GM19467 (cell line): ENCODE results near the gene ZBTB37.
"Not testable (repeated sequence)": the region's sequence is repeated elsewhere in the genome, so short reads cannot be mapped to it uniquely, and the experiment has no call there.

ENCODE experiments used
- ATAC-seq: cut with Tn5 transposase; IDR thresholded peaks from one replicate; pipeline ENCODE4 v1.9.1; 2021; ENCODE audit warnings: mild to moderate bottlenecking, moderate library complexity; ENCODE audit not compliant: unreplicated experiment

The ZBTB37 gene

DNA sequence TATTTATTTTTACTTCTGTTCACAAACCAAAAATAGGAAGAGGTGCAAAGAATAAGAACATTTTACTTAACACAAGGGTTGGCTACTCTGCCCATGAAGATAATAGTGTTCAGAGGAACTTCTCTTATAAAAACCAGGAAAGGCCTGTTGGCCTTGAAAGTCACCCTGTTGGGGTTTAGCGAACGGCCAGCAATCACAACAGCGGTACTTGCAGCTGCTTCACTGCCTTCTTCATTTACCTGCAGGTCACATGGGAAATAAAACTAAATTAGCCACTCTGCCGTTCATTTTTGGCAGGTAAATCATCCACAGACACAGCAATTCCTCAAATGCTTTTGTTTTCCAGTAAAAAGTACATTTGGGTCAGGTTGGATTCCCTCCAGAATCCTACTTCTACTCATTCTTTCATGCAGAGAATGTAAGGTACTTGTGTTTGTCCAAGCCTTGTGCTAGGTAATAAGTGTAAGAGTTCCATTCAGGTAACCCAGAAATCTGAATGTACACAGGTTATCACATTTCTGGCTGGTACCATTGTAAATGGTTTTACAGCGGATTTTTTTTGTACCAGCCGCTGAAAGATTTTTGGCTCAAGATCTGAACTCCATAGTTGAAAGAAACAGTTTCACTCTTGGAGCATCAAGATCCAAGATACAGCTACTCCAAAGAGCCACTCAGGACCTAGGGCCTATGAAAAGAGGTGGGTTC is 35.8 kb downstream of the ZBTB37 start:
- ATAC-seq = no peak

- no peak for ATAC-seq
Observed at GRCh38 chr1:173913111-173913510, 44.9 kb downstream of the ZBTB37 start.

- ATAC-seq = no peak
Observed at GRCh38 chr1:173914366-173914871, 46.2 kb downstream of the ZBTB37 start.

DNA sequence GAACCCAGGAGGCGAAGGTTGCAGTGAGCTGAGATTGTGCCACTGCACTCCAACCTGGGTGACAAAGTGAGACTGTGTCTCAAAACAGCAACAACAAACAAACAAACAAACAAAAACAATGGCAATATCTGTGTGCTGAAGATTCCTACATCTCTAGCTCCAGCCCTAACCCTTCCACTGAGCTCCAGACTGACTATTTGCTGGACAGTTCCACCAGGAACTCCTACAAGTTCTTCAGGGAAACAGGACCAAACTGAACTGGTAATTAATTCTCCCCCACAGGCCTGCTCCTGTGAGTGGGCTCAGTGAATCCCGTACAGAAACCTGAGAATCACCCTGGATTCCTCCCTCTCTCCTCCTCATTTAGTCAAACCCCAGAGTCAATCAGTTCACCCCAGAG is 47.4 kb downstream of the ZBTB37 start:
- no peak for ATAC-seq

- no peak for ATAC-seq
Observed at GRCh38 chr1:173916667-173917066, 48.5 kb downstream of the ZBTB37 start.

- no peak for ATAC-seq
Observed at GRCh38 chr1:173917149-173917548, 49.0 kb downstream of the ZBTB37 start, which contains the start of gene SERPINC1. Gene SERPINC1 (minus strand): TSS chr1:173917327. CDS start chr1:173917259, 68 bp downstream.

DNA sequence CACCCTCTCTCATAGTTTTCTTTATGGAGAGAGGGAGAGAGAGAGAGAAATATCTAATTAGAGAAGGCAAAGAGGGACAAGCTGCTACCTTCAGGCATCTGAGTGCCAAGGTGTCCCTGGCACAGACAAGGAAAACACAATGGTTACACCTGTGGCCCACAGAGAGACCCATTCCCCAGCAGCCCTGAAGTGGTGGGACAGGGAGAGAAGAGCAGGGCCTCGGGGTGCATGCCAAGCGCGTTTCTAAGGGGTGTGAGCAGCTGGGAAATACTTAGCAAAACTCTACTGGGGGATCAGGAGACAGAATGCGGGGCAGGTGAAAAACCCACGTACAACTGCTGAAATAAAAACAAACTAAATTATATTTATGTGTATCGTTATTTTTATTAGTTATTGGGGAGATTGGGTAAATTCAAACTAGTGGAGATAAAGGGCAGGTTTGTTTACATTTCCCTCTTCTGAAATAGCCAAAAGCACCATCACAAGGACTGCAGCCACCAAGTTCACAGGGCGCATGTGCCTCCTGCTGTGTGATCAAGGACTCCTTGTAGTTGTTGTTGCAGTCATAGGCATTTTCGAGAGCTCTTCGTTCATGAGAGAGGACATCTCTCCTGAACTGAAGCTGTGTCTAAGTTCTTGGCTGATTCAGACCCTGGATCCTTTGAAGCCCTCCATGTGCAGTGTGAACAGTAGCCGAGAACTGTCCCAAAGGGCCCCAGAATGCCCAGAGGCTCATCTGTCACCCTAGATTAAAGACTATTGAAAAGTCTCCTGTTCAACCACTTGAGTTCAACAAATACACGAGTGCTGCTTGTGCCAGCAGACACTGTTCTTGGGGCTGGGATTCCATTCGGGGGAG is 49.7 kb downstream of the ZBTB37 start:
- ATAC-seq = no peak

- no peak for ATAC-seq
Observed at GRCh38 chr1:173920861-173921260, 52.7 kb downstream of the ZBTB37 start.

GRCh38 chr1:173925306-173926242 is 57.4 kb downstream of the ZBTB37 start:
- ATAC-seq = no peak

DNA sequence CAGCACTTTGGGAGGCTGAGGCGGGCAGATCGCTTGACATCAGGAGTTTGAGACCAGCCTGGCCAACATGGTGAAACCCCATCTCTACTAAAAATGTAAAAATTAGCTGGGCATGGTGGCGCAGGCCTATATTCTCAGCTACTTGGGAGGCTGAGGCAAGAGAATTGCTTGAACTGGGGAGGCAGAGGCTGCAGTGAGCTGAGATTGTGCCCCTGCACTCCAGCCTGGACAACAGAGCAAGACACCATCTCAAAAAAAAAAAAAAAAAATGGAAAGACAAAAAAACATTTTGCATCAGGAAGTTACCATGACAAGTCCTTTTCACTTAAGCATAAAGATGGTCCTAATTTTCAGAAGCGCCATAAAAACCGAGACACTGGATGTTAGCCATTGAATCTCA is 62.4 kb downstream of the ZBTB37 start:
- ATAC-seq = not testable (repeated sequence)

- ATAC-seq = no peak
Observed at GRCh38 chr1:173934440-173934839, 66.3 kb downstream of the ZBTB37 start.

GRCh38 chr1:173937062-173937461 is 68.9 kb downstream of the ZBTB37 start:
- no peak for ATAC-seq

GRCh38 chr1:173946380-173946921 is 78.3 kb downstream of the ZBTB37 start:
- no peak for ATAC-seq

DNA sequence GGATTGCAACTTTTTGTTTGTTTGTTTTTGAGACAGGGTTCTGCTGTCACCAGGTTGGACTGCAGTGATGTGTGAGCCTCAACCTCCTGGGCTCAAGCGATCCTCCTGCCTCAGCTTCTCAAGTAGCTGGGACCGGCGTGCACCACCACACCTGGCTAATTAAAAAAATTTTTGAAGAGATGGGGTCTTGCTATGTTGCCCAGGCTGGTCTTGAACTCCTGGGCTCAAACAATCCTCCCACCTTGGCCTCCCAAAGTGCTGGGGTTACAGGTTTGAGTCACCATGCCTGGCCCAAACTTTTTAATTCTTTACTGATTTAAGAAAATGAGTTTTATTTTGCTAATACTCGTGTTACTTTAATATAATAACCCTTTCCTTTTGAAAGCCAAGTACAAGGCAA is 80.4 kb downstream of the ZBTB37 start:
- ATAC-seq = no peak
